ENCODE results near the gene MLANA.

- TF ChIP-seq CTCF (IDR thresholded peaks at IDR 0.05; ENCODE audit: low read depth, low read length): no peak
- no peak for TF ChIP-seq EZH2phosphoT487 (IDR thresholded peaks at IDR 0.05; ENCODE audit: low read depth)
Measured at GRCh38 chr9:5843794-5844471, 46.8 kb upstream of the MLANA start.

All from OCI-LY3 (cell line).